ENCODE data around the gene ARHGAP19. TPM values are rescaled to one million over a fixed set of nuclear protein-coding genes. Genes with fewer than 3 reads are reported as not detected.

The ARHGAP19 gene
- total RNA-seq, 5 donors from 2014 or later (not counting 1 experiment from before 2014, with no cell fraction given): 11.0 to 18.9 (median 15.0) TPM

GRCh38 chr10:97182288-97182990, 110.0 kb downstream of the ARHGAP19 start:
- H3K27me3 Mint-ChIP-seq: peaks cover 51 to 70% of the 10 kb centered on the region in 2 donors

GRCh38 chr10:97180986-97181385, 111.5 kb downstream of the ARHGAP19 start:
- no peak for DNase-seq
- Mint-ChIP-seq H3K27ac (no peak overlapping the region), H3K4me3 (no peak overlapping the region), H3K27me3 (peaks cover 41 to 56% of the 10 kb centered on the region in 2 donors), H3K9me3 (no peaks in the 10 kb centered on the region), H3K4me1 (peaks cover 5 to 9% (median 6%) of the 10 kb centered on the region in 3 donors), H3K36me3 (no peaks in the 10 kb centered on the region)
- Histone ChIP-seq H3K27ac (ENCODE audit: low read length) (no peak overlapping the region), H3K9me3 (no peaks in the 10 kb centered on the region), H3K4me3 (ENCODE audit: control insufficient read depth in 1 of 2, extremely low read depth in 1 of 2, low read length in 1 of 2) (no peak overlapping the region), H3K27me3 (replicated peaks in 1 of 2; ENCODE audit: control insufficient read depth in 2 of 2, extremely low read depth in 1 of 2, insufficient read depth in 2 of 2, low read length in 1 of 2) (peaks cover 13 to 63% of the 10 kb centered on the region in 2 experiments), H3K36me3 (ENCODE audit: control insufficient read depth in 2 of 2, extremely low read depth in 1 of 2, insufficient read depth in 1 of 2, low read length in 1 of 2) (no peaks in the 10 kb centered on the region), H3K4me1 (ENCODE audit: control insufficient read depth in 1 of 2, extremely low read depth in 1 of 2, insufficient read depth in 2 of 2, low read length in 2 of 2) (peaks cover 0 to 6% of the 10 kb centered on the region in 2 experiments)
- WGBS (ENCODE audit: insufficient coverage): 80% methylated on average over 9 of the region's 10 CpGs
- ATAC-seq (replicated peaks in 1 of 4): no peak
- ChIA-PET CTCF (no interaction called here), POLR2A (no interaction called here)

More at GRCh38 chr10:97182288-97182990, 110.0 kb downstream of the ARHGAP19 start:
- Histone ChIP-seq H3K4me1 (ENCODE audit: control insufficient read depth in 1 of 2, extremely low read depth in 1 of 2, insufficient read depth in 2 of 2, low read length in 2 of 2) (peaks cover 0 to 6% of the 10 kb centered on the region in 2 experiments), H3K27me3 (replicated peaks in 1 of 2; ENCODE audit: control insufficient read depth in 2 of 2, extremely low read depth in 1 of 2, insufficient read depth in 2 of 2, low read length in 1 of 2) (peaks cover 16 to 68% of the 10 kb centered on the region in 2 experiments), H3K4me3 (ENCODE audit: control insufficient read depth in 1 of 2, extremely low read depth in 1 of 2, low read length in 1 of 2) (no peak overlapping the region), H3K27ac (ENCODE audit: low read length) (no peak overlapping the region), H3K9me3 (no peaks in the 10 kb centered on the region), H3K36me3 (ENCODE audit: control insufficient read depth in 2 of 2, extremely low read depth in 1 of 2, insufficient read depth in 1 of 2, low read length in 1 of 2) (no peaks in the 10 kb centered on the region)
- WGBS (ENCODE audit: insufficient coverage): 83% methylated on average over 7 of the region's 10 CpGs
- no peak overlapping the region for H3K4me3 Mint-ChIP-seq
- ChIA-PET CTCF (interaction anchor here (0.6 to 0.7 kb wide), 4 partner anchors 22 to 40 kb away, joined by 3 to 4 read pairs (median 3); no protein-coding TSS in a partner anchor), POLR2A (no interaction called here)
- H3K27ac Mint-ChIP-seq: no peak overlapping the region
- ATAC-seq (replicated peaks in 1 of 4) (no peak), DNase-seq (no peak)
- no peaks in the 10 kb centered on the region for H3K36me3 Mint-ChIP-seq
- no peaks in the 10 kb centered on the region for H3K9me3 Mint-ChIP-seq
- H3K4me1 Mint-ChIP-seq: peaks cover 6 to 11% (median 7%) of the 10 kb centered on the region in 3 donors

- DNase-seq: no peak
- Mint-ChIP-seq H3K27me3 (peaks cover 45 to 54% of the 10 kb centered on the region in 2 donors), H3K36me3 (no peaks in the 10 kb centered on the region), H3K4me3 (no peak overlapping the region), H3K9me3 (no peaks in the 10 kb centered on the region), H3K4me1 (peaks cover 5 to 9% (median 6%) of the 10 kb centered on the region in 3 donors), H3K27ac (no peak overlapping the region)
- H3K9me3 ChIP-seq: no peaks in the 10 kb centered on the region
- no peak overlapping the region for H3K4me3 ChIP-seq (ENCODE audit: control insufficient read depth in 1 of 2, extremely low read depth in 1 of 2, low read length in 1 of 2)
- peaks cover 0 to 4% of the 10 kb centered on the region in 2 experiments for H3K4me1 ChIP-seq (ENCODE audit: control insufficient read depth in 1 of 2, extremely low read depth in 1 of 2, insufficient read depth in 2 of 2, low read length in 2 of 2)
- 76% methylated on average over 4 of the region's 8 CpGs for whole genome bisulfite sequencing (ENCODE audit: insufficient coverage)
- POLR2A ChIA-PET: no interaction called here
- no peaks in the 10 kb centered on the region for H3K36me3 ChIP-seq (ENCODE audit: control insufficient read depth in 2 of 2, extremely low read depth in 1 of 2, insufficient read depth in 1 of 2, low read length in 1 of 2)
- CTCF ChIA-PET: interaction anchor here in 1 of 2 donors (1.3 kb wide), 1 partner anchor 107 kb away, joined by 5 read pairs; no protein-coding TSS in a partner anchor
- no peak for ATAC-seq (replicated peaks in 1 of 4)
- H3K27ac ChIP-seq (ENCODE audit: low read length): no peak overlapping the region
- H3K27me3 ChIP-seq (replicated peaks in 1 of 2; ENCODE audit: control insufficient read depth in 2 of 2, extremely low read depth in 1 of 2, insufficient read depth in 2 of 2, low read length in 1 of 2): peaks cover 13 to 58% of the 10 kb centered on the region in 2 experiments
Observed at GRCh38 chr10:97180363-97180755, 112.1 kb downstream of the ARHGAP19 start.

- ChIA-PET CTCF (interaction anchor here in 1 of 2 donors (1.3 kb wide), 1 partner anchor 107 kb away, joined by 5 read pairs; no protein-coding TSS in a partner anchor), POLR2A (no interaction called here)
- ATAC-seq (replicated peaks in 1 of 4) (no peak), DNase-seq (no peak)
- WGBS (ENCODE audit: insufficient coverage): 25% methylated on average over 18 of the region's 26 CpGs
- no peaks in the 10 kb centered on the region for H3K4me1 ChIP-seq (ENCODE audit: control insufficient read depth in 1 of 2, extremely low read depth in 1 of 2, insufficient read depth in 2 of 2, low read length in 2 of 2)
- Mint-ChIP-seq H3K4me3 (no peak overlapping the region), H3K4me1 (peaks cover 3 to 7% (median 3%) of the 10 kb centered on the region in 3 donors), H3K36me3 (no peaks in the 10 kb centered on the region), H3K27me3 (peaks cover 42 to 52% of the 10 kb centered on the region in 2 donors), H3K9me3 (no peaks in the 10 kb centered on the region), H3K27ac (no peak overlapping the region)
- H3K36me3 ChIP-seq (ENCODE audit: control insufficient read depth in 2 of 2, extremely low read depth in 1 of 2, insufficient read depth in 1 of 2, low read length in 1 of 2): no peaks in the 10 kb centered on the region
- no peaks in the 10 kb centered on the region for H3K9me3 ChIP-seq
- no peak overlapping the region for H3K27ac ChIP-seq (ENCODE audit: low read length)
- peaks cover 10 to 52% of the 10 kb centered on the region in 2 experiments for H3K27me3 ChIP-seq (replicated peaks in 1 of 2; ENCODE audit: control insufficient read depth in 2 of 2, extremely low read depth in 1 of 2, insufficient read depth in 2 of 2, low read length in 1 of 2)
- no peak overlapping the region for H3K4me3 ChIP-seq (ENCODE audit: control insufficient read depth in 1 of 2, extremely low read depth in 1 of 2, low read length in 1 of 2)
Observed at GRCh38 chr10:97179731-97180362, 112.6 kb downstream of the ARHGAP19 start.

- ATAC-seq (replicated peaks in 1 of 4): no peak
- Mint-ChIP-seq H3K4me1 (peaks cover 0 to 1% (median 0%) of the 10 kb centered on the region in 3 donors), H3K27me3 (peaks cover 37 to 47% of the 10 kb centered on the region in 2 donors), H3K4me3 (no peak overlapping the region), H3K27ac (no peak overlapping the region), H3K9me3 (no peaks in the 10 kb centered on the region), H3K36me3 (no peaks in the 10 kb centered on the region)
- Histone ChIP-seq H3K27me3 (replicated peaks in 1 of 2; ENCODE audit: control insufficient read depth in 2 of 2, extremely low read depth in 1 of 2, insufficient read depth in 2 of 2, low read length in 1 of 2) (peaks cover 10 to 50% of the 10 kb centered on the region in 2 experiments), H3K27ac (ENCODE audit: low read length) (no peak overlapping the region), H3K9me3 (no peaks in the 10 kb centered on the region), H3K36me3 (ENCODE audit: control insufficient read depth in 2 of 2, extremely low read depth in 1 of 2, insufficient read depth in 1 of 2, low read length in 1 of 2) (no peaks in the 10 kb centered on the region), H3K4me3 (ENCODE audit: control insufficient read depth in 1 of 2, extremely low read depth in 1 of 2, low read length in 1 of 2) (no peak overlapping the region), H3K4me1 (ENCODE audit: control insufficient read depth in 1 of 2, extremely low read depth in 1 of 2, insufficient read depth in 2 of 2, low read length in 2 of 2) (no peaks in the 10 kb centered on the region)
- ChIA-PET CTCF (interaction anchor here in 1 of 2 donors (1.3 kb wide), 1 partner anchor 106 kb away, joined by 5 read pairs; no protein-coding TSS in a partner anchor), POLR2A (no interaction called here)
- no peak for DNase-seq
- WGBS (ENCODE audit: insufficient coverage): 60% methylated on average over 1 of the region's 6 CpGs
Observed at GRCh38 chr10:97179311-97179710, 113.1 kb downstream of the ARHGAP19 start.

GRCh38 chr10:97178074-97178473, 114.4 kb downstream of the ARHGAP19 start:
- ATAC-seq (replicated peaks in 1 of 4) (no peak), DNase-seq (no peak)
- POLR2A ChIA-PET: no interaction called here
- Mint-ChIP-seq H3K4me3 (no peak overlapping the region), H3K27ac (no peak overlapping the region), H3K36me3 (no peaks in the 10 kb centered on the region), H3K4me1 (no peaks in the 10 kb centered on the region), H3K9me3 (no peaks in the 10 kb centered on the region), H3K27me3 (peaks cover 24 to 34% of the 10 kb centered on the region in 2 donors)
- CTCF ChIA-PET: interaction anchor here in 1 of 2 donors (0.6 kb wide), 1 partner anchor 1815 kb away, joined by 3 read pairs; no protein-coding TSS in a partner anchor
- Histone ChIP-seq H3K27ac (ENCODE audit: low read length) (no peak overlapping the region), H3K27me3 (replicated peaks in 1 of 2; ENCODE audit: control insufficient read depth in 2 of 2, extremely low read depth in 1 of 2, insufficient read depth in 2 of 2, low read length in 1 of 2) (peaks cover 4 to 47% of the 10 kb centered on the region in 2 experiments), H3K4me3 (ENCODE audit: control insufficient read depth in 1 of 2, extremely low read depth in 1 of 2, low read length in 1 of 2) (no peak overlapping the region), H3K36me3 (ENCODE audit: control insufficient read depth in 2 of 2, extremely low read depth in 1 of 2, insufficient read depth in 1 of 2, low read length in 1 of 2) (no peaks in the 10 kb centered on the region), H3K9me3 (no peaks in the 10 kb centered on the region), H3K4me1 (ENCODE audit: control insufficient read depth in 1 of 2, extremely low read depth in 1 of 2, insufficient read depth in 2 of 2, low read length in 2 of 2) (no peaks in the 10 kb centered on the region)
- 65% methylated on average over 4 of the region's 5 CpGs for WGBS (ENCODE audit: insufficient coverage)
